CD4-positive, alpha-beta memory T cell (primary cell): ENCODE measurements around the gene HNRNPH3. TPM values are rescaled to one million over a fixed set of nuclear protein-coding genes. Genes with fewer than 3 reads are reported as not detected.

Source experiments
- CTCF ChIA-PET: fragments of 350-600 bp; sonication (Branson Sonifier 250); formaldehyde crosslinking; loops from one replicate; lab custom pipeline; 2021; ENCODE audit warnings: inconsistent platforms; ENCODE audit not compliant: partially characterized antibody; lab: Charles Lee
- POLR2A ChIA-PET: fragments of 350-600 bp; sonication (Branson Sonifier 250); formaldehyde crosslinking; loops from one replicate; lab custom pipeline; 2021; ENCODE audit not compliant: partially characterized antibody; lab: Charles Lee
- DNase-seq, 5 donors: peaks; one replicate each; pipeline versions ENCODE4 v3.0.0 to v3.0.0-alpha.2; 2020 to 2022; ENCODE audit warnings: mixed read lengths in 1 of 5
- H3K27ac ChIP-seq: one replicate; pipeline ENCODE4 v1.7.0; 2013; ENCODE audit warnings: low read depth, low read length
- H3K27me3 ChIP-seq: 2 replicates; pipeline ENCODE4 v1.7.0; 2013; ENCODE audit warnings: mild to moderate bottlenecking, low read length, moderate library complexity; ENCODE audit not compliant: insufficient read depth
- H3K36me3 ChIP-seq: 2 replicates; pipeline ENCODE4 v1.7.0; 2013; ENCODE audit warnings: mild to moderate bottlenecking, low read length, moderate library complexity; ENCODE audit not compliant: insufficient read depth
- H3K4me1 ChIP-seq: 2 replicates; pipeline ENCODE4 v1.7.0; 2013; ENCODE audit warnings: mild to moderate bottlenecking, low read length, moderate library complexity; ENCODE audit not compliant: insufficient read depth
- H3K4me3 ChIP-seq, 2 donors: one replicate each; pipeline ENCODE4 v1.7.0; 2013; ENCODE audit warnings: low read length in 2 of 2, mild to moderate bottlenecking in 1 of 2
- H3K9me3 ChIP-seq, 2 donors: one replicate each; pipeline ENCODE4 v1.7.0; 2013; ENCODE audit warnings: low read length in 2 of 2, control low read depth in 1 of 2; ENCODE audit not compliant: control insufficient read depth in 1 of 2
- H3K27ac Mint-ChIP-seq, 7 donors: one replicate each; pipeline ENCODE4 v1.8.0; 2020 to 2021; ENCODE audit warnings: mixed read lengths in 7 of 7, mild to moderate bottlenecking in 6 of 7, inconsistent platforms in 3 of 7, moderate library complexity in 3 of 7
- H3K27me3 Mint-ChIP-seq, 2 donors: one replicate each; pipeline ENCODE4 v1.8.0; 2020 to 2021; ENCODE audit warnings: mixed read lengths in 2 of 2
- H3K36me3 Mint-ChIP-seq, 2 donors: one replicate each; pipeline ENCODE4 v1.8.0; 2020 to 2021; ENCODE audit warnings: mixed read lengths in 2 of 2, inconsistent platforms in 1 of 2, mild to moderate bottlenecking in 1 of 2
- H3K4me1 Mint-ChIP-seq, 4 donors: one replicate each; pipeline ENCODE4 v1.8.0; 2020 to 2021; ENCODE audit warnings: mixed read lengths in 4 of 4, mild to moderate bottlenecking in 1 of 4
- H3K4me3 Mint-ChIP-seq, 8 donors: one replicate each; pipeline ENCODE4 v1.8.0; 2020 to 2021; ENCODE audit warnings: mixed read lengths in 8 of 8, mild to moderate bottlenecking in 7 of 8, moderate library complexity in 6 of 8, inconsistent platforms in 3 of 8
- H3K9me3 Mint-ChIP-seq, 8 donors: one replicate each; pipeline ENCODE4 v1.8.0; 2020 to 2021; ENCODE audit warnings: mixed read lengths in 8 of 8, mild to moderate bottlenecking in 5 of 8, inconsistent platforms in 3 of 8, moderate library complexity in 1 of 8
- intact Hi-C: fragments of 100-400 bp; cut with micrococcal nuclease; formaldehyde crosslinking; loops from one replicate; pipeline ENCODE4 v1.15.1; 2023
- polyA plus RNA-seq, 2 donors: library from polyadenylated mRNA; unstranded; fragments of 300-500 nt; fragmentation: Illumina TruSeq; gene quantifications; one replicate each; pipeline ENCODE4 v1.2.3, GENCODE V29; 2021
- total RNA-seq, 2 experiments: library from RNA; stranded (reverse); gene quantifications; one replicate each; pipeline ENCODE4 v1.2.3, GENCODE V29; 2021

The HNRNPH3 gene
- total and polyA plus RNA-seq, 4 experiments from 2014 or later = 121 to 176 (median 153) TPM

DNA sequence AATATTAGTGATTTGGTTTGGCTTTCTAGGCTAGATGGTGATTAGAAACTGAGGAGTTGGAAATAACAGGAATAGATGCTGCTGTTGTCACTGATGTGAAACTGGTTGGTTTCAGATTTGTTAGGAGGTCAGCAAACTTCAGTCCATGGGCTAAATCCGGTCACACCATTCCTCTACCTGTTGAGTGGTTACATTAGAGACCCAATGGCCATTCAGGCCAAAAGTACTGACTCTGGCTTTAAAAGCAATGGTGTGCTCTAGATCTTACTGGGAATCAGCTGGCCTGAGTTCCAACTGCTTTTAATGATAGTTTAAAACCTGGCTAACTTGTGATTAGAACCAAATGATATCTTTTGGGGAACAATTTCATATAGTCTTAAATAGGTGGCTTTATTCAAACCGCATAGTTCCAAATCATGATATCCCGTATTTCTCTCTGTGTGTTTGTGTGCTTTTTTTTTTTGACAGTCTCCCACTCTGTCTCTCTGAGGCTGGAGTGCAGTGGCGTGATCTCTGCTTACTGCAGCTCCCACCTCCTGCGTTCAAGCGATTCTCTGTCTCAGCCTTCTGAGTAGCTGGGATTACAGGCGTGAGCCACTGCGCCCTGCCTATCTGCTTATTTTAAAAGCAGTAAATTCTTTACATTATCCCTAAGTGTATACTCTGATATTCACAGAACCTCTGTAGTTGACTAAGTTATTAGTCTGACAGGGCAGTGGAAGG is 8.7 kb downstream of the HNRNPH3 start:
- intact Hi-C loops = no loop called here
- Histone ChIP-seq H3K27me3 (no peaks in the 10 kb centered on the region), H3K27ac (no peak overlapping the region), H3K4me3 (no peak overlapping the region), H3K9me3 (no peaks in the 10 kb centered on the region), H3K4me1 (peaks cover 34% of the 10 kb centered on the region), H3K36me3 (peaks cover 60% of the 10 kb centered on the region)
- Mint-ChIP-seq H3K27me3 (no peaks in the 10 kb centered on the region), H3K27ac (peak overlapping the region in 6 of 7 donors; percentile 41 to 73 (median 61)), H3K9me3 (no peaks in the 10 kb centered on the region), H3K36me3 (peaks cover 52 to 77% of the 10 kb centered on the region in 2 donors), H3K4me1 (peaks cover 25 to 47% (median 33%) of the 10 kb centered on the region in 4 donors), H3K4me3 (no peak overlapping the region)
- POLR2A ChIA-PET = interaction anchor here (3.1 kb wide), 1 partner anchor 9 kb away, joined by 14 read pairs; the partner anchor contains the start of genes HNRNPH3 and PBLD
- CTCF ChIA-PET = interaction anchor here (2.9 kb wide), 1 partner anchor 8 kb away, joined by 16 read pairs; no protein-coding TSS in a partner anchor
- no peak for DNase-seq

DNA sequence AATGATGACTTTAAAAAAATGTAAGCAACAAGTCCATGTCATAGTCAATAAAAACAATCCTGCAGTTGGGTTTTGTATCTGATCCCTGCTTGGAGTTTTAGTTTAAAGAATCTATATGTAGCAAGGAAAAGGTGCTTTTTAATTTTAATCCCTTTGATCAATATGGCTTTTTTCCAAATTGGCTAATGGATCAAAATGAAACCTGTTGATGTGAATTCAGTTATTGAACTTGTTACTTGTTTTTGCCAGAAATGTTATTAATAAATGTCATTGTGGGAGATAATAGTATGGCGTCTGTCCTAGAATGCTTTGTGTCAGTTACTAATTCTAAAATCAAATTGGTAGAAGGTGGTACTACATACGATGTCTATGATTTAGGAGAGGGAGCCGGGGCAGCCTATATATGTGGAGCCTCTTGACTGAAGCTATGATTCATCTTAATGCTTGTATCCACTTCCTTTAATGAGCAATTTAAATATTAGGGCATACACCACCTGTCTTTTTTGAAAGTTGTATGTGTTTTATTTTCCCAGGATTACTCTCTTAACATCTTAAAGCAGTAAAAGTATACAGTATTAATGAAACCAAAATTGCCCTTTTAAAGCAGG is 11.1 kb downstream of the HNRNPH3 start:
- H3K36me3 Mint-ChIP-seq = peaks cover 50 to 70% of the 10 kb centered on the region in 2 donors
- CTCF ChIA-PET = no interaction called here

DNA sequence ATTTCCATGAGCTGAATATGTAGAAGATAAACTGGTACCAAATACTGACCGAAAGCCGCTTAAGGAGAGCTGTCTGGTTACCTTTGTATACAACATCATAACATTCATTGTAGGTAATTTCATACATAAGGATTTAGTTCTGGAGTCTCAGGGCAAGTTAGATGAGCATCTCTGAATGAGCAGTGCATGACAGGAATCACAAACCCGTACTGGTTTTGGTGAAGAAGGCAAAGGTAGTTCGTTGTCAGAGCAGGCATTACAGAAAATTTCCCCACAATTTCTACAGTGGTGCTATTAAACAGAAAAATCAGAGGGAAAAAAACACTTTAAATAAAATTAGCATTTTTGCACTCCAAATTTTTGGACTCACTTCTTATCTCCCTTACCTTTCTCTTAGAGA is 13.8 kb downstream of the HNRNPH3 start:
- POLR2A ChIA-PET = interaction anchor here (6.7 kb wide), 1 partner anchor 12 kb away, joined by 62 read pairs; the partner anchor contains the start of genes HNRNPH3 and PBLD
- H3K36me3 ChIP-seq = peaks cover 36% of the 10 kb centered on the region

More for the DNA sequence above, 11.1 kb downstream of the HNRNPH3 start:
- Histone ChIP-seq H3K36me3 (peaks cover 60% of the 10 kb centered on the region), H3K4me1 (peaks cover 10% of the 10 kb centered on the region), H3K9me3 (no peaks in the 10 kb centered on the region), H3K27me3 (no peaks in the 10 kb centered on the region), H3K4me3 (no peak overlapping the region), H3K27ac (no peak overlapping the region)
- peaks cover 8 to 23% (median 14%) of the 10 kb centered on the region in 4 donors for H3K4me1 Mint-ChIP-seq
- intact Hi-C loops = no loop called here
- POLR2A ChIA-PET = interaction anchor here (0.6 to 6.7 kb wide), 3 partner anchors 10 to 413 kb away, joined by 3 to 62 read pairs (median 14); partner anchors contain the start of genes HNRNPH3 and PBLD
- no peaks in the 10 kb centered on the region for H3K9me3 Mint-ChIP-seq
- peak overlapping the region in 1 of 7 donors; percentile 5 for H3K27ac Mint-ChIP-seq
- no peak overlapping the region for H3K4me3 Mint-ChIP-seq
- H3K27me3 Mint-ChIP-seq = no peaks in the 10 kb centered on the region
- DNase-seq = no peak

DNA sequence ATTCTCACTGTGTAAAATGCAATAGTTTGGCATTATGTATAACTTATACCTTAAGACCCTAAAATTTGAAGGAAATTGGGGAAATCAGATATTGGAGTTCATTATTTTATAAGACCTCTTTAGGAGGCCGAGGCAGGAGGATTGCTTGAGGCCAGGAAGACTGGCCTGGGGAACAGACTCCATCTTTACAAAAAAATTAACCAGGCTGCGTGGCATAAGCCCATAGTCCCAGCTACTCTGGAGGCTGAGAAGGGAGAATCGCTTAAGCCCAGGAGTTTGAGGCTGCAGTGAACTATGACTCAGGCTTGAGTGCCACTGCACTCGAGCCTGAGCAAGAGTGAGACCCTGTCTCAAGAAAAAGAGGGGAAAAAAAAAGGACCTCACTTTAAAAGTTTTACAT is 14.9 kb downstream of the HNRNPH3 start:
- no peak overlapping the region for H3K27ac ChIP-seq
- CTCF ChIA-PET = interaction anchor here (0.7 to 4.0 kb wide), 6 partner anchors 13 to 558 kb away, joined by 3 to 41 read pairs (median 12); partner anchors contain the start of genes HNRNPH3 and PBLD
- H3K36me3 ChIP-seq = peaks cover 24% of the 10 kb centered on the region
- no peak overlapping the region for H3K4me3 Mint-ChIP-seq
- POLR2A ChIA-PET = interaction anchor here (6.7 kb wide), 1 partner anchor 13 kb away, joined by 62 read pairs; the partner anchor contains the start of genes HNRNPH3 and PBLD
- no peak for DNase-seq
- no peaks in the 10 kb centered on the region for H3K9me3 ChIP-seq
- peaks cover 5 to 9% (median 6%) of the 10 kb centered on the region in 4 donors for H3K4me1 Mint-ChIP-seq
- no peaks in the 10 kb centered on the region for H3K9me3 Mint-ChIP-seq
- no peaks in the 10 kb centered on the region for H3K27me3 ChIP-seq
- H3K27me3 Mint-ChIP-seq = no peaks in the 10 kb centered on the region
- H3K27ac Mint-ChIP-seq = peak overlapping the region in 5 of 7 donors; percentile 53 to 70 (median 64)
- peaks cover 25 to 45% of the 10 kb centered on the region in 2 donors for H3K36me3 Mint-ChIP-seq
- H3K4me3 ChIP-seq = no peak overlapping the region
- H3K4me1 ChIP-seq = no peaks in the 10 kb centered on the region
- intact Hi-C loops = no loop called here

More for the DNA sequence above, 13.8 kb downstream of the HNRNPH3 start:
- Mint-ChIP-seq H3K27me3 (no peaks in the 10 kb centered on the region), H3K36me3 (peaks cover 34 to 57% of the 10 kb centered on the region in 2 donors), H3K9me3 (no peaks in the 10 kb centered on the region), H3K4me1 (peaks cover 5 to 10% (median 9%) of the 10 kb centered on the region in 4 donors), H3K27ac (peak overlapping the region in 3 of 7 donors; percentile 11 to 23 (median 19)), H3K4me3 (peak overlapping the region in 1 of 8 donors; percentile 22)
- no peak for DNase-seq
- no peaks in the 10 kb centered on the region for H3K4me1 ChIP-seq
- CTCF ChIA-PET = interaction anchor here (1.3 to 4.0 kb wide), 2 partner anchors 12 to 133 kb away, joined by 3 to 39 read pairs; partner anchors contain the start of genes HNRNPH3 and PBLD
- intact Hi-C loops = no loop called here
- H3K4me3 ChIP-seq = no peak overlapping the region
- no peaks in the 10 kb centered on the region for H3K27me3 ChIP-seq
- no peaks in the 10 kb centered on the region for H3K9me3 ChIP-seq
- no peak overlapping the region for H3K27ac ChIP-seq

DNA sequence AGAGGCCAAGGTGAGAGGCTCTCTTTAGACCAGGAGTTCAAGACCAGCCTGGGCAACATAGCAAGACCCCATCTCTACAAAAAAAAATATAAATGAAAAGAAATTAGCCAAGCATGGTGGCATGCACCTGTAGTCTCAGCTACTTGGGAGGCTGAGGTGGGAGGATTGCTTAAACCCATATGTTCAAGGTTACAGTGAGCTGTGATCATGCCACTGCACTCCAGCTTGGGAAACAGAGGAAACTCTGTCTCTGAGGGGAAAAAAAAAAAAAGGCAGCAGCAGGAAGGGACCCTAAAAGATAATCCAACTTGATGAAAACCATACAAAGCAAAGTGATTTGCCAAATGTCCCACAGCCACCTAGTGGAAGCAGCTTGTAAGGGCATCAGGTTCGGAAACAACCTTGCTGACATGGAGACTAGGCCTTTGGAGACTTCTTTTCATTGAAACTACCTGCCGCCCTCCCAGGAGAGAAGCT is 16.4 kb downstream of the HNRNPH3 start:
- Mint-ChIP-seq H3K4me3 (no peak overlapping the region), H3K27me3 (no peaks in the 10 kb centered on the region), H3K9me3 (no peaks in the 10 kb centered on the region), H3K4me1 (peaks cover 2 to 8% (median 5%) of the 10 kb centered on the region in 4 donors), H3K36me3 (peaks cover 15 to 45% of the 10 kb centered on the region in 2 donors), H3K27ac (peak overlapping the region; percentile 4 to 85 (median 79))
- intact Hi-C loops = loop anchor here (1.0 kb wide), 2 partner anchors 10 to 136 kb away; no protein-coding TSS in a partner anchor
- no peaks in the 10 kb centered on the region for H3K9me3 ChIP-seq
- no peaks in the 10 kb centered on the region for H3K27me3 ChIP-seq
- POLR2A ChIA-PET = interaction anchor here (0.8 to 6.7 kb wide), 4 partner anchors 9 to 427 kb away, joined by 3 to 62 read pairs (median 4); partner anchors contain the start of genes HNRNPH3 and PBLD
- no peak overlapping the region for H3K4me3 ChIP-seq
- H3K36me3 ChIP-seq = peaks cover 16% of the 10 kb centered on the region
- H3K27ac ChIP-seq = no peak overlapping the region
- CTCF ChIA-PET = interaction anchor here (0.6 to 4.0 kb wide), 27 partner anchors 9 to 870 kb away, joined by 3 to 41 read pairs (median 4); partner anchors contain the start of genes ATOH7, HNRNPH3 and PBLD
- no peaks in the 10 kb centered on the region for H3K4me1 ChIP-seq
- peak; percentile 42 to 58 (median 49) for DNase-seq

DNA sequence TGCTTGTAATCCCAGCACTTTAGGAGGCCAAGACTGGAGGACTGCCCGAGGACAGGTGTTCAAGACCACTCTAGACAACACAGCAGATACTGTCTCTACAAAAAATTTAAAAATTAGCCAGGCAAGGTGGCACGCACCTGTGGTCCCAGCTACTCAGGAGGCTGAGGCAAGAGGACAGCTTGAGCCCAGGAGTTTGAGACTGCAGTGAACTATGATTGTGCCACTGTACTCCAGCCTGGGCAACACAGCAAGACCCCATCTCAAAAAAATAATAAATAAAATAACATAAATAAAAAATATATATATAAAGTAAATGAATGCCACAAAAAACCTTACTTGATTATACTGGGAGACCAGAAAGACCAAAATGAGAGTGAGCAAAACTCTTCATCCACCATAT is 21.7 kb downstream of the HNRNPH3 start:
- Histone ChIP-seq H3K27ac (no peak overlapping the region), H3K36me3 (peaks cover 8% of the 10 kb centered on the region), H3K27me3 (no peaks in the 10 kb centered on the region), H3K9me3 (no peaks in the 10 kb centered on the region), H3K4me1 (no peaks in the 10 kb centered on the region), H3K4me3 (no peak overlapping the region)
- H3K36me3 Mint-ChIP-seq = peaks cover 14 to 30% of the 10 kb centered on the region in 2 donors
- ChIA-PET POLR2A (no interaction called here), CTCF (interaction anchor here (1.1 kb wide), 1 partner anchor 141 kb away, joined by 3 read pairs; no protein-coding TSS in a partner anchor)
- no peaks in the 10 kb centered on the region for H3K9me3 Mint-ChIP-seq
- DNase-seq = no peak
- no peak overlapping the region for H3K4me3 Mint-ChIP-seq
- H3K27ac Mint-ChIP-seq = no peak overlapping the region
- H3K27me3 Mint-ChIP-seq = no peaks in the 10 kb centered on the region
- intact Hi-C loops = no loop called here
- H3K4me1 Mint-ChIP-seq = peaks cover 0 to 3% (median 2%) of the 10 kb centered on the region in 4 donors
